Non-pigmented ciliary epithelial cell (primary cell): ENCODE data around the gene MFSD12.
A peak's percentile ranks its signal among the peaks of the same experiment; 100 is the strongest.
"Not testable (repeated sequence)": the region's sequence is repeated elsewhere in the genome, so short reads cannot be mapped to it uniquely, and the experiment has no call there.

Experiments
- DNase-seq: peaks from one replicate; pipeline ENCODE4 v3.0.0-alpha.2; 2010; ENCODE audit warnings: low read depth

MFSD12 gene

GRCh38 chr19:3584036-3584802 lies 26.8 kb upstream of the MFSD12 start:
- not testable (repeated sequence) for DNase-seq

DNA sequence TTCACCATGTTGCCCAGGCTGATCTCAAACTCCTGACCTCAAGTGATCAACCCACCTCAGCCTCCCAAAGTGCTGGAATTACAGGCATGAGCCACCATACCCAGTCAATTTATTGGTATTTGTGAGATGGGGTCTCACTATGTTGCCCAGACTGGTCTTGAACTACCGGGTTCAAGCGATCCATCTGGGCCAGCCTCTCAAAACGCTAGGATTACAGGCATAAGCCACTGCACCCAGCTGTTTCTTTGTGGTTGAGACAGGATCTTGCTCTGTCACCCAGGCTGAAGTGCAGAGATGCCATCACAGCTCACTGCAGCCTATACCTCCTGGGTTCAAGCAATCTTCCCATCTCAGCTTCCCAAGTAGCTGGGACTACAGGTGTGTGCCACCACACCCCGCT lies 24.4 kb upstream of the MFSD12 start:
- DNase-seq: not testable (repeated sequence)

DNA sequence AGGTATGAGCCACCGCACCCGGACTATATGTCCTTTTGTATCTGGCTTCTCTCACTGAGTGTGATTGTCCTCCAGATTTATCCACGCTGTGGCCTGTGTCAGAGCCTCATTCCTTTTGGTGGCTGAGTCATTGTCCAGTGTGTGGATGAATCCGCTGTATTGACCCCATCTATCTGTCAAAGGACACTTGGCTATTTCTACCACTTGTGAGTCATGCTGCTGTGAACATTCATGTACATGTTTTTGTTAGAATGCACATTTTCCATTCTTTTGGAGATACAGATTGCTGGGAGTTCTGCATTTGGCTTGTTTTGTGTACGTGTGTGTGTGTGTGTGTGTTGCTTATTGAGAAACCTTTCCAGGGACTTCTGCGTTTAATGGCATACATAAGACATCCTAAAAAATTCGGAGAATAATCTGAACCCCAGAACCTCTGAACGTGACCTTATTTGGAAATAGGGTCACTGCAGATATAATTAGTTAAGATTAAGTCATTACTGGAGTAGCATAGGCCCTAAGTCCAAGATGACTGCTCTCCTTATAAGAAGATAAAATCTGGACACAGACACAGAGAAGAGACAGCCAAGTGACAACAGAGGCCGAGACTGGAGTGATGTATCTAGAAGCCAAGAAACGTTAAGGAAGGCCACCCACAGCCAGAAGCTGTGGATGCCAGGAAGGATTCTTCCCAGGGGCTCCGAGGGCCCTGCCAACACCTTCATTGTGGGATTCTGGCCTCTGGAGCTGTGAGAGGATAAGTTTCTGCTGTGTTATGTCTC lies 23.0 kb upstream of the MFSD12 start:
- DNase-seq: peak; percentile 83

- no peak for DNase-seq
These were observed 21.0 kb upstream of the MFSD12 start for GRCh38 chr19:3578390-3578789.

GRCh38 chr19:3577723-3578344 lies 20.4 kb upstream of the MFSD12 start:
- DNase-seq: no peak

DNA sequence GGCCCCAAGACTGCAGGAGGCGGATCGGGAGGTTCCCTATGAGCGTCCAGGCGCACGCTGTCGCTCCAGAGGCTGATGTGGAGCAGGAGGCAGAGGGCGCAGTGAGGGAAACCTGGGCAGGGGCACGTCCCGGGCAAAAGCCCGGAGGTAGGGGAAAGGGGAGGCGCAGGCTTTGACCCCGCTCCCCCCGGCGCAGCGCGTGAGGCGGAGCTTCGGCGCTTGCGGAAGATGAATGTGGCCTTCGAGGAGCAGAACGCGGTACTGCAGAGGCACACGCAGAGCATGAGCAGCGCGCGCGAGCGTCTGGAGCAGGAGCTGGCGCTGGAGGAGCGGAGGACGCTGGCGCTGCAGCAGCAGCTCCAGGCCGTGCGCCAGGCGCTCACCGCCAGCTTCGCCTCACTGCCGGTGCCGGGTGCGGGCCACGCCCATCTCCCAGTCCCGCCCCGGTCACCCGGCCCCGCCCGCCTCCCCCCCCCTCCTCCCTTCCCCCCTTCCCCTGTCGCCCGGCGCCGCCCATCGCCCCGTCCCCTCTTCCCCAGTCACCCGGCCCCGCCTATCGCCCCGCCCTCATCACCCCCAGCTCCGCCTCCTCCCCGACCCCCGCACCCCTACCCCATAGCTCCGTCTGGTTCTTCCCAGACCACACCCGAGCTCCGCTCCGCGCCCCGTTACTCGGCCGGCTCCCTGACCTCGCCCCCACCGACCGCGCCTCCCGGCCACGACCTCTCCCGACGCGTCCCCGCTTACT lies 19.5 kb upstream of the MFSD12 start:
- no peak for DNase-seq

- DNase-seq: no peak
These were observed 18.7 kb upstream of the MFSD12 start for GRCh38 chr19:3575949-3576673.

DNA sequence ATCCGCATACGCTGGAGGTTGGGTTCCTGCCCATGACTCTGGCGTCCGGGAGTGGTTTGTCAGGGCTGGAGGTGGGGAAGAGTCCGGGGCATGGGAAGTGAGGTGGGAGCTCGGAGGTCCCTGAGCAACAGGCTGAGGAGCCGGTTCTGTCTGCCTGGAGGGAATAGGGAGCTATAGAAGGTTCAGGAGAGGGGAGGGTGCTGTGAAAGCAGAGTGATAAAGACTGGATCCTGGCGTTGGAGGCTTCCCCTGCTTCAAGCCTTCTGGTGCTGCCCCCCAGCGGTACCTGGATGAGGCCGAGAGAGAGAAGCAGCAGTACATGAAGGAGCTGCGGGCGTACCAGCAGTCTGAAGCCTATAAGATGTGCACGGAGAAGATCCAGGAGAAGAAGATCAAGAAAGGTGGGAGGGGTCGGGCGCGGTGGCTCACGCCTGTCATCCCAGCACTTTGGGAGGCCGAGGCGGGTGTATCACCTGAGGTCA lies 17.9 kb upstream of the MFSD12 start:
- no peak for DNase-seq

- peak; percentile 67 for DNase-seq
These were observed 16.7 kb upstream of the MFSD12 start for GRCh38 chr19:3573858-3574637.

DNA sequence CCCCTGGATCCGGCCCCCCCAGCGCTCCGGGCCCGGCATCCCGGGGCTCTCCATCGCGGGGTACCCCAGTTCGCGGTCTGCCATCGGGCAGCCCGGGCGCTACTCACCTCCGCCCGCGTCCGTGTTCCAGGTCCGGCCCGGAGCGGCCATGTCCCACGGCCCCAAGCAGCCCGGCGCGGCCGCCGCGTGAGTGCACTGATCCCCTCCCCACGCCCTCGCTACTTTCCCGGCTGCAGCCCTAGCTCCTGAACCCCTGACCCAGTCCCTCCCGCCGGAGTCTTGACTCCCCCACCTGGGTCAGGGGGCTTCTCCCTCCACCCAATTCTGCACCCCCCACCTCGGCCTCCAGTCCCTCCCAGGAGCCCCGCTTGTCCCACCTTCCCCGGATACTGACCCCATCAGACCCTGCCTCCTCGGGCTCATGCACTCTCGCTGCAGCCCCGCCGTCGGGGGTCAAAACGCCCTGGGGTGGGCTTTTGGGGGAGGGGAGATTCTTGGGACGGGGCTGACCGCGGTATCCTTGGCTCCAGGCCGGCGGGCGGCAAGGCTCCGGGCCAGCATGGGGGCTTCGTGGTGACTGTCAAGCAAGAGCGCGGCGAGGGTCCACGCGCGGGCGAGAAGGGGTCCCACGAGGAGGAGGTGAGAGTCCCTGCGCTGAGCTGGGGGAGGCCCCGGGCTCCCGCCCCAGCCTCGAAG lies 15.9 kb upstream of the MFSD12 start:
- DNase-seq: no peak

GRCh38 chr19:3572855-3573161 lies 15.4 kb upstream of the MFSD12 start, which contains the start of gene HMG20B:
TSS of gene HMG20B (plus strand) at chr19:3572944. CDS start at chr19:3573310, 366 bp downstream.
- no peak for DNase-seq

- DNase-seq: peak; percentile 99
These were observed 14.9 kb upstream of the MFSD12 start for GRCh38 chr19:3572132-3572854.

GRCh38 chr19:3570606-3571011 lies 13.2 kb upstream of the MFSD12 start:
- DNase-seq: no peak

DNA sequence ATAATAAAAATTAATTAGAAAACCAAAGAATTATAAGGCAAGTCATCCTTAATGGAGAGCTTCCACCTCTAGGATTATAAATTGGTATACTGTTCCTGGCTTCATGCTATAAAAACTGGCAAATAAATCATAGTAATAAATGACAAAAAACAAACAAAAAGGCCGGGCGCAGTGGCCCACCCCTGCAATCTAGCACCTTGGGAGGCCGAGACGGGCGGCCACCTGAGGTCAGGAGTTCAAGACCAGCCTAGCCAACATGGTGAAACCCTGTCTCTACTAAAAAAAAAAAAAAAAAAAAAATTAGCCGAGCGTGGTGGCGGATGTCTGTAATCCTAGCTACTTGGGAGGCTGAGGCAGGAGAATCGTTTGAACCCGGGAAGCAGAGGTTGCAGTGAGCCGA lies 12.7 kb upstream of the MFSD12 start:
- DNase-seq: not testable (repeated sequence)

GRCh38 chr19:3565139-3565538 lies 7.8 kb upstream of the MFSD12 start:
- no peak for DNase-seq

DNA sequence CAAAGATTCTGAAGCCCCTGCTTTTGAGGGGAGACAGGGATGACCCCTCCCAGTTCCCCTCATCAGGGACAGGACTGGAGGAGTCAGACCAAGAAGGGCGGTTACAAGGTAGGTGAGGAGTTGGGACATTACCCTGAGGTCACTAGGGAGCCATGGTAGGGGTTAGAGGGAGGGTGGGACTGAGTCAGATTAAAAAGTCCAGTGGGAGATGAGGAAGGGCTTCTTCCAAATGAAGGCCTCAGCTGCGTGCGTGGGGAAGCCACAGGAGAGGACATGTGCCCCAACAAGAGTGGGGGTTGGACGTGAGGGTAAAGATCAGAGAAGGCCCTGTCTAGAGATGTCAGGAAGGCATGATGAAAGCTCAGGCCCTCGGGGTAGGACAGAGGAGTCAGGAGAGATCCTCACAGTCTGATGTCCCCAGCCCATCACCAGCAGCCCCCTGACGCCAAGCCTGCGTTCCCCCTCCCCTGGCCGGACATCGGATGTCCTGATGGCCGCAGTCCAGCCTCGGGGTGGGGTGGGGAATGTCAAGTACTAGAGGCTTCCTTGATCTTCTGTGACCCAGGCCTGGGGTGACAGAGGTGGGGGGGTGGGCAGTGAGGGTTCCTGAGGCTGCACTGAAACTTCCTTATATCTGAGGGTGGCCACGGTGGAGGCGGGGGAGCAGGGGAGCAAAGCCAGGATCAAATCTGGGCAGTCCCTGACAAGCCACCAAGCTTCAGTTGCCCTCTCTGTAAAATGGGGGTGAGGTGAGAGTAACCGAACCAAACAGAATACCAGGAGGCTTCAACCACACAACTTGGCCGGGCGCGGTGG lies 6.5 kb upstream of the MFSD12 start:
- no peak for DNase-seq

GRCh38 chr19:3556978-3557460 lies 367 bp downstream of the MFSD12 start:
- DNase-seq: no peak

- no peak for DNase-seq
These were observed 886 bp downstream of the MFSD12 start for GRCh38 chr19:3556423-3556977.
